K562 (cell line): Measurements from ENCODE around the gene DEDD. TPM values are rescaled to one million over a fixed set of nuclear protein-coding genes. Genes with fewer than 3 reads are reported as not detected.

ENCODE experiments used
- CBFA2T2 ChIP-seq: fragments of 450-650 bp; conservative IDR thresholded peaks from 2 replicates; pipeline ENCODE4 v1.6.1; 2017; ENCODE audit warnings: mild to moderate bottlenecking
- E2F3 ChIP-seq: fragments of 250-450 bp; sonication (Bioruptor Pico); IDR thresholded peaks from 2 replicates; pipeline ENCODE4 v1.4.0; 2020; ENCODE audit warnings: mild to moderate bottlenecking
- E2F5 ChIP-seq: sonication (generic); formaldehyde crosslinking; IDR thresholded peaks from 2 replicates; pipeline ENCODE4 v1.8.0; 2022; ENCODE audit warnings: mild to moderate bottlenecking, missing genetic modification reagents
- EHMT2 ChIP-seq: fragments of 450-650 bp; IDR thresholded peaks from 2 replicates; pipeline ENCODE4 v1.6.1; 2018; ENCODE audit warnings: antibody characterized with exemption
- EP400 ChIP-seq: fragments of 450-650 bp; IDR thresholded peaks from 2 replicates; pipeline ENCODE4 v1.6.1; 2017; ENCODE audit warnings: antibody characterized with exemption, mild to moderate bottlenecking, moderate library complexity
- FOXJ3 ChIP-seq: sonication (generic); formaldehyde crosslinking; IDR thresholded peaks from 2 replicates; pipeline ENCODE4 v1.4.0; 2020; ENCODE audit warnings: mild to moderate bottlenecking, missing genetic modification reagents
- FOXK1 ChIP-seq: sonication (generic); formaldehyde crosslinking; IDR thresholded peaks from 2 replicates; pipeline ENCODE4 v1.8.0; 2022; ENCODE audit warnings: missing genetic modification reagents, mild to moderate bottlenecking, borderline replicate concordance
- HDAC8 ChIP-seq: fragments of 450-650 bp; IDR thresholded peaks from 2 replicates; pipeline ENCODE4 v1.6.1; 2016; ENCODE audit warnings: mild to moderate bottlenecking, missing genetic modification characterization, moderate library complexity, missing compliant biosample characterization
- HES1 ChIP-seq: fragments of 450-650 bp; IDR thresholded peaks from 2 replicates; pipeline ENCODE4 v1.6.1; 2016; ENCODE audit warnings: low read depth, mild to moderate bottlenecking, moderate library complexity
- NCOA6 ChIP-seq: fragments of 450-650 bp; IDR thresholded peaks from 2 replicates; pipeline ENCODE4 v1.6.1; 2017; ENCODE audit warnings: mild to moderate bottlenecking
- OTX1 ChIP-seq: fragments of 450-650 bp; formaldehyde crosslinking; IDR thresholded peaks from 2 replicates; pipeline ENCODE4 v1.4.0; 2022; ENCODE audit warnings: mild to moderate bottlenecking
- PURB ChIP-seq: sonication (generic); formaldehyde crosslinking; IDR thresholded peaks from 2 replicates; pipeline ENCODE4 v1.9.0; 2021; ENCODE audit warnings: low read depth, mild to moderate bottlenecking, missing genetic modification reagents
- REST ChIP-seq, 2 experiments: fragments of 450-650 bp; formaldehyde crosslinking in 1 of 2; IDR thresholded peaks; 2 replicates each; pipeline versions ENCODE4 v1.4.0 to v1.6.1; 2014 to 2020; ENCODE audit warnings: mild to moderate bottlenecking in 2 of 2, borderline replicate concordance in 1 of 2, low read depth in 1 of 2
- SMARCE1 ChIP-seq: fragments of 450-650 bp; IDR thresholded peaks from 2 replicates; pipeline ENCODE4 v1.7.1; 2016; ENCODE audit warnings: mild to moderate bottlenecking
- ZNF174 ChIP-seq: fragments of 250-450 bp; sonication (Bioruptor Pico); IDR thresholded peaks from 2 replicates; pipeline ENCODE4 v1.4.0; 2020; ENCODE audit warnings: mild to moderate bottlenecking
- ZNF384 ChIP-seq: IDR thresholded peaks from 2 replicates; pipeline ENCODE4 v1.6.1; 2012; ENCODE audit warnings: low read depth, low read length, improper control_type of control experiment
- ZNF445 ChIP-seq: fragments of 250-450 bp; sonication (Bioruptor Pico); IDR thresholded peaks from 2 replicates; pipeline ENCODE4 v1.4.0; 2020; ENCODE audit warnings: low read depth, mild to moderate bottlenecking, moderate library complexity
- polyA plus RNA-seq, 8 experiments: library from polyadenylated mRNA; depleted of rRNA in 4 of 8; stranded (reverse) in 5 of 8; unstranded in 3 of 8; fragments of >200 nt; fragmentation: Nextera tagmentation in 2 of 8; fragmentation: Illumina TruSeq in 1 of 8; extraction: Ambion mirVana in 2 of 8; extraction: Trizol in 1 of 8; gene quantifications; 2 replicates each; pipeline versions ENCODE4 v1.2.1 to v1.2.3, GENCODE V29; 2011 to 2014; ENCODE audit warnings: inconsistent platforms in 1 of 8, missing spikeins in 1 of 8
- total RNA-seq, 7 experiments: library from RNA; depleted of rRNA in 6 of 7; stranded (reverse); fragments of >200 nt in 6 of 7; fragmentation: Illumina TruSeq in 2 of 7; extraction: Trizol in 2 of 7; gene quantifications; 2 replicates each; pipeline versions ENCODE4 v1.2.1 to v1.2.3, GENCODE V29; 2011 to 2021; ENCODE audit warnings: low replicate concordance in 1 of 7

DEDD gene
- total and polyA plus RNA-seq, 9 of the 15 experiments (the other 6 are each of a cell fraction or from before 2014, with no cell fraction given): 11.6 to 41.0 (median 16.8) TPM

- TF ChIP-seq HES1: no peak
- no peak for TF ChIP-seq CBFA2T2
- TF ChIP-seq FOXJ3: no peak
- TF ChIP-seq REST (IDR thresholded peaks at IDR 0.05; ENCODE audit: borderline replicate concordance): no peak; the same call in 1 of the 2 replicates
- no peak for TF ChIP-seq REST (CRISPR knock-in tag; IDR thresholded peaks at IDR 0.05; ENCODE audit: low read depth)
- no peak for TF ChIP-seq OTX1 (CRISPR knock-in tag)
- no peak for TF ChIP-seq ZNF384
- no peak for TF ChIP-seq NCOA6
- peak; percentile 36; the same call in 1 of the 2 replicates for TF ChIP-seq E2F5 (CRISPR knock-in tag)
- TF ChIP-seq FOXK1 (CRISPR knock-in tag): peak; percentile 75; the same call in 1 of the 2 replicates
- no peak for TF ChIP-seq SMARCE1
- TF ChIP-seq HDAC8: no peak
- 0 out of 2 replicates have a peak, but pooled peaks have one; percentile 28 for TF ChIP-seq EHMT2
- TF ChIP-seq PURB (CRISPR knock-in tag): no peak
- TF ChIP-seq E2F3 (CRISPR knock-in tag): no peak
- TF ChIP-seq ZNF445 (CRISPR knock-in tag): no peak
- TF ChIP-seq ZNF174 (CRISPR knock-in tag): no peak
- TF ChIP-seq EP400: no peak
Measured at GRCh38 chr1:161119092-161119903, 13.2 kb downstream of the DEDD start (continued).
